ENCODE data around the gene NFIB.

NFIB gene

GRCh38 chr9:14165376-14166035 lies 148.4 kb downstream of the NFIB start:
- H2BK15ac ChIP-seq (replicated peaks; ENCODE audit: low read depth), result no peak overlapping the region
- no peaks in the 10 kb centered on the region for H3K79me1 ChIP-seq (ENCODE audit: low read length)
- no peak overlapping the region for H3K9ac ChIP-seq (ENCODE audit: low read length)
- no peak overlapping the region for H2BK120ac ChIP-seq (ENCODE audit: low read depth, low read length)
- no peaks in the 10 kb centered on the region for H3K4me1 ChIP-seq (ENCODE audit: control insufficient read depth, low read depth, low read length)
- H3K4me2 ChIP-seq (ENCODE audit: low read length), result no peak overlapping the region
- no peak overlapping the region for H4K8ac ChIP-seq (ENCODE audit: low read depth, low read length)
- no peak overlapping the region for H3K23ac ChIP-seq (ENCODE audit: low read length)
- no peak overlapping the region for H3K4ac ChIP-seq (ENCODE audit: low read depth, low read length)
- no peaks in the 10 kb centered on the region for H3K79me2 ChIP-seq (ENCODE audit: control insufficient read depth, insufficient read depth, low read length)
- H3K4me3 ChIP-seq (ENCODE audit: low read length), result no peak overlapping the region
- no peak overlapping the region for H2BK5ac ChIP-seq (ENCODE audit: low read length)
- no peaks in the 10 kb centered on the region for H3K27me3 ChIP-seq (ENCODE audit: insufficient read depth, low read length, poor library complexity)
- H3K56ac ChIP-seq (ENCODE audit: low read length), result no peak overlapping the region
- H3K36me3 ChIP-seq (ENCODE audit: control insufficient read depth, insufficient read depth, low read length), result no peaks in the 10 kb centered on the region
- no peak overlapping the region for H2AK5ac ChIP-seq (ENCODE audit: low read length)
- no peak overlapping the region for H3K27ac ChIP-seq (ENCODE audit: low read depth, low read length)
- no peak overlapping the region for H3K18ac ChIP-seq (ENCODE audit: low read length)
- no peak overlapping the region for H4K5ac ChIP-seq (ENCODE audit: low read length)
- WGBS (ENCODE audit: extremely low coverage, insufficient coverage, low lambda C conversion rate), result no CpG with 5 or more reads among the region's 4 CpGs
- DNase-seq, result no peak

- WGBS (ENCODE audit: extremely low coverage, insufficient coverage, low lambda C conversion rate), result no CpG with 5 or more reads among the region's 1 CpG
- Histone ChIP-seq H2BK5ac (ENCODE audit: low read length) (no peak overlapping the region), H3K4me3 (ENCODE audit: low read length) (no peak overlapping the region), H3K79me1 (ENCODE audit: low read length) (no peaks in the 10 kb centered on the region), H3K56ac (ENCODE audit: low read length) (no peak overlapping the region), H3K79me2 (ENCODE audit: control insufficient read depth, insufficient read depth, low read length) (no peaks in the 10 kb centered on the region), H2AK5ac (ENCODE audit: low read length) (no peak overlapping the region), H3K4me2 (ENCODE audit: low read length) (no peak overlapping the region), H4K8ac (ENCODE audit: low read depth, low read length) (peak overlapping the region; percentile 5), H3K18ac (ENCODE audit: low read length) (no peak overlapping the region), H3K27me3 (ENCODE audit: insufficient read depth, low read length, poor library complexity) (no peaks in the 10 kb centered on the region), H3K23ac (ENCODE audit: low read length) (no peak overlapping the region), H3K36me3 (ENCODE audit: control insufficient read depth, insufficient read depth, low read length) (no peaks in the 10 kb centered on the region), H3K4me1 (ENCODE audit: control insufficient read depth, low read depth, low read length) (no peaks in the 10 kb centered on the region), H3K4ac (ENCODE audit: low read depth, low read length) (no peak overlapping the region), H2BK120ac (ENCODE audit: low read depth, low read length) (no peak overlapping the region), H3K27ac (ENCODE audit: low read depth, low read length) (no peak overlapping the region), H2BK15ac (replicated peaks; ENCODE audit: low read depth) (no peak overlapping the region), H3K9ac (ENCODE audit: low read length) (no peak overlapping the region), H4K5ac (ENCODE audit: low read length) (no peak overlapping the region)
- DNase-seq, result no peak
Measured at GRCh38 chr9:14164908-14165307, 149.0 kb downstream of the NFIB start.

GRCh38 chr9:14159440-14160216 lies 154.3 kb downstream of the NFIB start:
- no peaks in the 10 kb centered on the region for H3K27me3 ChIP-seq (ENCODE audit: insufficient read depth, low read length, poor library complexity)
- H3K4ac ChIP-seq (ENCODE audit: low read depth, low read length), result no peak overlapping the region
- H4K8ac ChIP-seq (ENCODE audit: low read depth, low read length), result no peak overlapping the region
- H2AK5ac ChIP-seq (ENCODE audit: low read length), result no peak overlapping the region
- H3K4me2 ChIP-seq (ENCODE audit: low read length), result no peak overlapping the region
- no peak overlapping the region for H3K27ac ChIP-seq (ENCODE audit: low read depth, low read length)
- no peaks in the 10 kb centered on the region for H3K79me2 ChIP-seq (ENCODE audit: control insufficient read depth, insufficient read depth, low read length)
- H3K18ac ChIP-seq (ENCODE audit: low read length), result no peak overlapping the region
- no peaks in the 10 kb centered on the region for H3K79me1 ChIP-seq (ENCODE audit: low read length)
- no peaks in the 10 kb centered on the region for H3K4me1 ChIP-seq (ENCODE audit: control insufficient read depth, low read depth, low read length)
- H3K9ac ChIP-seq (ENCODE audit: low read length), result no peak overlapping the region
- H3K23ac ChIP-seq (ENCODE audit: low read length), result no peak overlapping the region
- no peak overlapping the region for H2BK5ac ChIP-seq (ENCODE audit: low read length)
- no peaks in the 10 kb centered on the region for H3K36me3 ChIP-seq (ENCODE audit: control insufficient read depth, insufficient read depth, low read length)
- H3K4me3 ChIP-seq (ENCODE audit: low read length), result no peak overlapping the region
- no peak overlapping the region for H2BK120ac ChIP-seq (ENCODE audit: low read depth, low read length)
- no peak overlapping the region for H4K5ac ChIP-seq (ENCODE audit: low read length)
- no peak overlapping the region for H2BK15ac ChIP-seq (replicated peaks; ENCODE audit: low read depth)
- DNase-seq, result no peak
- WGBS (ENCODE audit: extremely low coverage, insufficient coverage, low lambda C conversion rate), result no CpG with 5 or more reads among the region's 4 CpGs
- no peak overlapping the region for H3K56ac ChIP-seq (ENCODE audit: low read length)

DNA sequence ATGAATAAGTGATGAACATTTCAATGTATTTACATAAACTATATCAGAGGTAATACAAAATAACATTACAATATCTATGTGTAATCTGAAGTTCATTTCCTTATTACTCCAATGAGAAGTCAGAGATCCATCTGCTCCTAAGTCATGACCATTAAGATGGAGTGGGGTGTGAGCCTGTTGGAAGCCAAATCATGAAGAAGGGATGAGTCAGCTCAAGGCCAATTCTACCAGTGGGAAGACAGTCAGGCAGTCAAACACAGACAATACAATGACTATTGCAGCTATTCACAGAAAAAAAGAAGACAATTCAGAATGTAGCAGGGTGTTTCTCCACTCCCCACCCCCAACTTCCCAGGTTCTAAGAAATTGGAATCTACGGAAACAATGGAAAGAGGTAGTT lies 155.0 kb downstream of the NFIB start:
- no CpG with 5 or more reads among the region's 1 CpG for WGBS (ENCODE audit: extremely low coverage, insufficient coverage, low lambda C conversion rate)
- H3K9ac ChIP-seq (ENCODE audit: low read length), result no peak overlapping the region
- DNase-seq, result peak; percentile 19

DNA sequence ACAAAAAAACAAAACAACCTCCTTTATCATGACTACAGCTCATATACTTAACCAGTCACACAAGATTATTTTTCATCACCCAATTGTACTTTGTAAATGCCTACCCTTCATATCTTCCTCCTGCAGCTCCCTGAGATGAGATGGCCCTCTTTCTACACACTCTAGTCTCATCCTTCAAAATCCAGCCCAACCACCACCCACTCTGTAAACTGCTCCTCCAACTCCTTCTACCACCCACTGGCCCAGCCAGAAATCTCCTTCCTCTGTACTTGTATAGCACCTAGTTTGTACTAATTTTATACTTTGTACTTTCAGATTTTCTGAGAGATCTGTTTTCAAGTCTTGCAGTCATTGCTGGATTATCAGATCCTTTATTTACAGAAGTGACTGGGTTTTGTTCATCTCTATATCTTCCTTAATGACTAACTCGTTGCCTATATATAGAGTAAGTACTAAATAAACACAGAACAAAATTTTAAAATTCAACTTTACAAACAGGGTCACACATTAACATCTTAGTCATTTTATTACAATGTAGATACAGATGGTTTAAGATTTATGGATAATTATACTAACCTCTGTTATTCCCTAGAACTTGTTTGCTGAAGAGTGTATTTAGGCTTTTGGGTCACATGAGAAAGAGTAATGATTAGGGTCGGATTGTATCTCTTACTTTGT lies 155.7 kb downstream of the NFIB start:
- DNase-seq, result no peak
- Histone ChIP-seq H3K4me3 (ENCODE audit: low read length) (no peak overlapping the region), H3K79me2 (ENCODE audit: control insufficient read depth, insufficient read depth, low read length) (no peaks in the 10 kb centered on the region), H3K27me3 (ENCODE audit: insufficient read depth, low read length, poor library complexity) (no peaks in the 10 kb centered on the region), H3K56ac (ENCODE audit: low read length) (no peak overlapping the region), H3K27ac (ENCODE audit: low read depth, low read length) (no peak overlapping the region), H3K23ac (ENCODE audit: low read length) (no peak overlapping the region), H2BK120ac (ENCODE audit: low read depth, low read length) (no peak overlapping the region), H3K4me1 (ENCODE audit: control insufficient read depth, low read depth, low read length) (no peaks in the 10 kb centered on the region), H2AK5ac (ENCODE audit: low read length) (no peak overlapping the region), H4K8ac (ENCODE audit: low read depth, low read length) (no peak overlapping the region), H3K4me2 (ENCODE audit: low read length) (no peak overlapping the region), H3K9ac (ENCODE audit: low read length) (no peak overlapping the region), H3K18ac (ENCODE audit: low read length) (no peak overlapping the region), H4K5ac (ENCODE audit: low read length) (no peak overlapping the region), H2BK15ac (replicated peaks; ENCODE audit: low read depth) (no peak overlapping the region), H3K4ac (ENCODE audit: low read depth, low read length) (no peak overlapping the region), H3K36me3 (ENCODE audit: control insufficient read depth, insufficient read depth, low read length) (no peaks in the 10 kb centered on the region), H3K79me1 (ENCODE audit: low read length) (no peaks in the 10 kb centered on the region), H2BK5ac (ENCODE audit: low read length) (no peak overlapping the region)
- WGBS (ENCODE audit: extremely low coverage, insufficient coverage, low lambda C conversion rate), result no CpG with 5 or more reads among the region's 2 CpGs

More for the DNA sequence above, 155.0 kb downstream of the NFIB start:
- H3K4me3 ChIP-seq (ENCODE audit: low read length), result no peak overlapping the region
- H4K5ac ChIP-seq (ENCODE audit: low read length), result no peak overlapping the region
- no peaks in the 10 kb centered on the region for H3K27me3 ChIP-seq (ENCODE audit: insufficient read depth, low read length, poor library complexity)
- H4K8ac ChIP-seq (ENCODE audit: low read depth, low read length), result no peak overlapping the region
- no peak overlapping the region for H2BK15ac ChIP-seq (replicated peaks; ENCODE audit: low read depth)
- no peak overlapping the region for H3K56ac ChIP-seq (ENCODE audit: low read length)
- H3K4me1 ChIP-seq (ENCODE audit: control insufficient read depth, low read depth, low read length), result no peaks in the 10 kb centered on the region
- no peak overlapping the region for H2BK120ac ChIP-seq (ENCODE audit: low read depth, low read length)
- H3K36me3 ChIP-seq (ENCODE audit: control insufficient read depth, insufficient read depth, low read length), result no peaks in the 10 kb centered on the region
- no peak overlapping the region for H2BK5ac ChIP-seq (ENCODE audit: low read length)
- H3K4ac ChIP-seq (ENCODE audit: low read depth, low read length), result no peak overlapping the region
- H2AK5ac ChIP-seq (ENCODE audit: low read length), result no peak overlapping the region
- H3K23ac ChIP-seq (ENCODE audit: low read length), result no peak overlapping the region
- no peak overlapping the region for H3K18ac ChIP-seq (ENCODE audit: low read length)
- no peak overlapping the region for H3K4me2 ChIP-seq (ENCODE audit: low read length)
- H3K79me1 ChIP-seq (ENCODE audit: low read length), result no peaks in the 10 kb centered on the region
- H3K27ac ChIP-seq (ENCODE audit: low read depth, low read length), result no peak overlapping the region
- H3K79me2 ChIP-seq (ENCODE audit: control insufficient read depth, insufficient read depth, low read length), result no peaks in the 10 kb centered on the region

Data from mesendoderm (in vitro differentiated cells).